GM13977 (cell line): ENCODE results near the gene MPPED1.

Experiments
- DNase-seq: peaks from one replicate; pipeline ENCODE4 v3.0.0; 2012; ENCODE audit warnings: low spot score
- in situ Hi-C: fragments of 300-500 bp; cut with MboI; formaldehyde crosslinking; loops from one replicate; pipeline ENCODE4 v1.12.0; 2022; ENCODE audit warnings: low sequenced_read_pairs, low pct_unique_long_range_greater_than_20kb, mixed read lengths, inconsistent platforms; ENCODE audit not compliant: unreplicated experiment
- TF ChIP-seq, protein P1 (sequence below): IDR thresholded peaks from 2 replicates; pipeline ENCODE4 v1.5.1; 2012; ENCODE audit warnings: mild to moderate bottlenecking, control low read depth; ENCODE audit not compliant: insufficient read depth; ENCODE audit errors: extremely low read depth, missing control alignments

The MPPED1 gene

DNA sequence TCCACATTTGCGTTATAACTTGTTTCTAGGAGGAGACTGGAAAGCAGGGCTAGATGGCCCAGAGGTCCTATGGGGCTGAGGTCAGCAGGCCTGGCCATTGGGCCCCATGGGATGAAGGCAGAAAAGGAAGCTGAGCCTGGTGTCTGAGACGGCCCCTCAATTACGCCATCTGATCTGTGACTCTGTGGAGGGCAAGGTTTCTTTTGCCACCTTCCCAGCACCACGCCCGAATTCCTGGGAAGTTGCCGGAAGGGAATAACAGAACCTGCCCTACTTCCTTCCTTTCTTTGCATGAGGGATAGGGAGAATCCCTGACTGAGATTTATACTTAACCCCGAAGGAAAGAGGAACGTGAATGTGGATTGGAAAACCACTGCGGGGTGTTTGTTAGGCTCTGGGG is 118.1 kb downstream of the MPPED1 start:
- no peak for DNase-seq
- TF ChIP-seq, protein P1, sequence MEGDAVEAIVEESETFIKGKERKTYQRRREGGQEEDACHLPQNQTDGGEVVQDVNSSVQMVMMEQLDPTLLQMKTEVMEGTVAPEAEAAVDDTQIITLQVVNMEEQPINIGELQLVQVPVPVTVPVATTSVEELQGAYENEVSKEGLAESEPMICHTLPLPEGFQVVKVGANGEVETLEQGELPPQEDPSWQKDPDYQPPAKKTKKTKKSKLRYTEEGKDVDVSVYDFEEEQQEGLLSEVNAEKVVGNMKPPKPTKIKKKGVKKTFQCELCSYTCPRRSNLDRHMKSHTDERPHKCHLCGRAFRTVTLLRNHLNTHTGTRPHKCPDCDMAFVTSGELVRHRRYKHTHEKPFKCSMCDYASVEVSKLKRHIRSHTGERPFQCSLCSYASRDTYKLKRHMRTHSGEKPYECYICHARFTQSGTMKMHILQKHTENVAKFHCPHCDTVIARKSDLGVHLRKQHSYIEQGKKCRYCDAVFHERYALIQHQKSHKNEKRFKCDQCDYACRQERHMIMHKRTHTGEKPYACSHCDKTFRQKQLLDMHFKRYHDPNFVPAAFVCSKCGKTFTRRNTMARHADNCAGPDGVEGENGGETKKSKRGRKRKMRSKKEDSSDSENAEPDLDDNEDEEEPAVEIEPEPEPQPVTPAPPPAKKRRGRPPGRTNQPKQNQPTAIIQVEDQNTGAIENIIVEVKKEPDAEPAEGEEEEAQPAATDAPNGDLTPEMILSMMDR: no peak
- in situ Hi-C loops: no loop called here

DNA sequence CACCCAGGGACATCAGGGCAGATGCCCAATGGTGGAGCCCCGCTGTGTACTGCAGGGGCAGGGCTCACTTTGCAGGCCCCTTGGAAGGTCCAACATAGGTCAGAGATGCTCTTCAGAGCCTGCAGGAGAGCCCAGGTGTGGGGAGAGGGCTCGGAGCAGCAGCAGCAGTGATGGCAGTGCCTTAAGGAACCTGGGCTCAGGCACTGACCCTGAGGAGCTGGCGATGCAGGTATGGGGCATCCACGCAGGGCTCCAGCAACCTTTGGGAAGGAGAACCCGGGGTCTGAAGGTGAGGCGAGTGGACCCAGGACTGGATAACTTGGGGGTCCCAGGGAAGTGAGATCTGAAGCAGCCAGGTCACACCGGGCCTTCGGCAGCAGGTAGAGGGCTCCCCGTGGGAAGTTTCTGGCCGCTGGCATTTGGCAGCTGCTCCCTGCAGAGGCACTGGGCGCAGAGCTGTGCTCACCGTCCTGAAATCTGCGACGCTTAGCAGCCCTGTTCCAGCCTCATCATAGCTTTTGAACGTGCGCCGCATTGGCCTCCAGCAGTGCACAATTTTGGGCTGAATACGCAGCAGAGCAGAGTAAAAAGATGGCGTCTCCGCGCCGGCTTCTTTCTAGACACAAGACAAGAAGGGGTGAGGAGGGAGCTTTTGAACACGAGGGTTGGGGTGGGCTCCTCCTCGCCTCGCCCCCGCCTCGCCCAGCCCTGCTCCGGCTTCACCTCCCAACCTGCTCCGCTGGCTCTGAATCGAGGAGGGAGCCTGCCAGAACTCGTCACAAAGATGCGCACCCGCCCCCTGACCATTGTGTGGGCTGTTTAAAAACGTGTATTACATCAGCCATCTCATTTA is 118.8 kb downstream of the MPPED1 start:
- TF ChIP-seq, protein P1: no peak
- in situ Hi-C loops: no loop called here
- no peak for DNase-seq

DNA sequence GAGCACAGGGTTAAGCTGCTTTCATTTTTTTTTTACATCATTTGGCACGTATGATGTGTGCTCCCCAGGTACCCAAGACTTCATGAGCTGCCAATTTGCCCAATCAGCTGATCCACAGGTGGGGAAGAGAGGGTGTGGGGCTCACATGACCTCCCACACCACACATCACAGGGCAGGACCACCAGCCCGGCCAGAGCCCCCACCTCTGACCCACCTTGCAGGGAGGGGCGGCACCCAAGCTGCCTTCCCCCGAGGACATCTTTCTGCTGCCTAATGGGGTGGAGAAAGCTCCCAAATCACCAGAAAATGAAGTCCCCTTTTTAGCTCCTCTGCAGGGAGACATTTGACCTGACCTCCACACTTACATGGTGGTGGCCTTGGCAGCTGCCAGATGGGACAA is 119.8 kb downstream of the MPPED1 start:
- TF ChIP-seq, protein P1: no peak
- DNase-seq: no peak
- in situ Hi-C loops: no loop called here

DNA sequence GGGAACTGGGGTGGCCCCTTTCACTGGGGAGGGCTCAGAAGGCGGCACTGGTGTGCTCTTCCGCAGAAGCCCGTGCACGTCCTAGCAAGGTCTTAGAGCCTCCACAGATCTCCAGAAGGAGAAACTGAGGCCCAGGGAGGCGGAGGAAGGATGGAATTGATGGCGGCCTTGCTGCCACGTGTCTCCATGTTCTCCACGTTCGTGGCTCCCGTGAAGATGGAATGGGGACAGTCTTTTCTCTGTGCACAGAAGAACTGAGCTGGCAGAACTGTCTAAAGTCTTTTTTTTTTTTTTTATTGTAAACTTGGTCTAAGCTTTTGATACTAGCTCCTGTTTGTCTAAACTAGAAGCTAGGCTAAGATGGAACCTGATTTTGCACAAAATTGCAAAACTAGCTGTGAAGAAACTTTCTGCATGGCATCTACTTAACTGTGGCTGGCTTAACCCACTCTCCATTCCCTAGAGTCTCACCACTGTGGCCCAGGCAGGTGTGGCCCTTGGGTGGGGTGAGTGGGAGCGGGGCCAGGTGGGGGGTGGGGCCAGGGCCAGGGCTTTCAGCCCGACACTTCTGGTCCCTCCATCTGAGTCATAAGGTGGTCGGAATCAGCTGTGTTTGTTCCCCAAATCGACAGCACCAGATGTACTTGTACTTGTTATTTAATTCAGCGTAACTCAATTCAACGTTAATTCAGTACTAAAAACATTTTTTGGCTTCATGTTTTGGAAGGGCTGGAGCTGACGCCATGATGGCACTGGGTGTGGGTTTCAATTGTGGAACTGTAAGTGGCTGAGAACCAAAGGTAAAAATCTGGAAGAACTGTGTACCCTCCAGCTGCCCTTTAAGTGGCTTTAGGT is 120.7 kb downstream of the MPPED1 start:
- in situ Hi-C loops: no loop called here
- TF ChIP-seq, protein P1: no peak

DNA sequence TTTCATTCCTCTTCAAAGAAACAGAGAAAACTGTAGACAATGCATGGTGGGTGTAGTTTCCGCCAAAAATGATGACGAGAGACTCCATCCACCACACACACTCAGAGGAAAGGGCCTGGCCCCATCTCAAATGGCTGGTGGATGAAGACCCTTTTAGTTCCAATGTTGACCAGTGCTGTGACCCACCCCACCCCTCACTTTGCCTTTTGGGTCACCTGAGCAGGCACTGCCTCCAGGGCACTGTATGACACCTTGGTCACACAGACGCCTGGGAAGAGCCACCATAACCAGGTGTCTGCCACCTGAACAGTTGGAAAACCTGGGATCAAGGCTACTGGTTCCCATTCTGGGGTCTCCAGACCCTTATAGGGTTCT is 121.3 kb downstream of the MPPED1 start:
- TF ChIP-seq, protein P1: no peak
- no peak for DNase-seq
- in situ Hi-C loops: no loop called here

More for the DNA sequence above, 120.7 kb downstream of the MPPED1 start:
- DNase-seq: no peak

DNA sequence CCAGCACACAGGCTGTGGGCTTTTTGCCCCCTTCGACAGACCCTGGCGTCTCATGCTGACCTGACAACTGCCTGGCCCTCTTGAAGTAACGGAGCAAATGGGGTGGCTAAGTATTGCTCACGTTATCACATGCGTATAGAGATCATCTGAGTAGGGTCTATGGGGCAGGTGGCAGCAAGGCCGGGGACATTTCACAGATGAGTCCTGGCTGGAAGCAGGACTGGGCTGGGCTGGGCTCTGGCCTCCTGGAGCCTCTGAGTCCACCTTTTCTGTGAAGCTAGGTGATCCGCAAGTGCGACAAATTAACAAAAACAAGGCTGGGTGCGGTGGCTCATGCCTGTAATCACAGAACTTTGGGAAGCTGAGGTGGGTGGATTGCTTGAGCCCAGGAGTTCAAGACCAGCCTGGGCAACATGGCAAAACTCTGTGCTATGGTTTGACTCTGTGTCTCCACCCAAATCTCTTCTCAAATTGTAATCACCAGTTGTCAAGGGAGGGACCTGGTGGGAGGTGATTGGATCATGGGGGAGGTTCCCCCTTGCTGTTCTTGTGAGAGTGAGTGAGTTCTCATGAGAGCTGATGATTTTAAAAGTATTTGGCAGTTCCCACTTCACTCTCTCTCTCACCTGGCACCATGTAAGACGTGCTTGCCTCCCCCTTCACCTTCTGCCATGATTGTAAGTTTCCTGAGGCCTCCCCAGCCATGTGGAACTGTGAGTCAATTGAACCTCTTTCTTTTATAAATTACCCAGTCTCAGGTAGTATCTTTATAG is 122.0 kb downstream of the MPPED1 start:
- in situ Hi-C loops: no loop called here
- TF ChIP-seq, protein P1: no peak
- no peak for DNase-seq
